Loucy (cell line): Measurements from ENCODE around the gene TMEM97.

Experiments used
- CTCF ChIP-seq: fragments of 200-600 bp; sonication (generic); conservative IDR thresholded peaks from 2 replicates; pipeline ENCODE4 v1.5.1; 2014; ENCODE audit warnings: mild to moderate bottlenecking, antibody characterized with exemption, low read length
- EZH2phosphoT487 ChIP-seq: fragments of 200-600 bp; IDR thresholded peaks from 2 replicates; pipeline ENCODE4 v1.6.1; 2018; ENCODE audit warnings: antibody characterized with exemption, mild to moderate bottlenecking, moderate library complexity, borderline replicate concordance

- no peak for TF ChIP-seq CTCF
- no peak for TF ChIP-seq EZH2phosphoT487
Measured at GRCh38 chr17:28280826-28281225, 38.2 kb upstream of the TMEM97 start.
